ENCODE measurements around the gene ZMIZ1.
"Not testable (repeated sequence)": the region's sequence is repeated elsewhere in the genome, so short reads cannot be mapped to it uniquely, and the experiment has no call there.

Gene ZMIZ1

GRCh38 chr10:79266543-79267312, 198.0 kb downstream of the ZMIZ1 start:
- peak; percentile 63 for DNase-seq (ENCODE audit: low read depth)

- DNase-seq (ENCODE audit: low read depth), result no peak
Measured at GRCh38 chr10:79267499-79267898, 198.7 kb downstream of the ZMIZ1 start.

- DNase-seq (ENCODE audit: low read depth), result no peak
Measured at GRCh38 chr10:79268161-79268601, 199.4 kb downstream of the ZMIZ1 start.

GRCh38 chr10:79268742-79269141, 200.0 kb downstream of the ZMIZ1 start:
- no peak for DNase-seq (ENCODE audit: low read depth)

GRCh38 chr10:79269443-79269842, 200.7 kb downstream of the ZMIZ1 start:
- DNase-seq (ENCODE audit: low read depth), result no peak

- no peak for DNase-seq (ENCODE audit: low read depth)
Measured at GRCh38 chr10:79269969-79270368, 201.2 kb downstream of the ZMIZ1 start.

- no peak for DNase-seq (ENCODE audit: low read depth)
Measured at GRCh38 chr10:79270466-79271246, 201.9 kb downstream of the ZMIZ1 start.

GRCh38 chr10:79272353-79272752, 203.6 kb downstream of the ZMIZ1 start:
- no peak for DNase-seq (ENCODE audit: low read depth)

- DNase-seq (ENCODE audit: low read depth), result no peak
Measured at GRCh38 chr10:79273604-79274003, 204.8 kb downstream of the ZMIZ1 start.

GRCh38 chr10:79274279-79275104, 205.7 kb downstream of the ZMIZ1 start:
- no peak for DNase-seq (ENCODE audit: low read depth)

- DNase-seq (ENCODE audit: low read depth), result no peak
Measured at GRCh38 chr10:79275105-79275430, 206.3 kb downstream of the ZMIZ1 start.

GRCh38 chr10:79275431-79275851, 206.7 kb downstream of the ZMIZ1 start:
- DNase-seq (ENCODE audit: low read depth), result no peak

- no peak for DNase-seq (ENCODE audit: low read depth)
Measured at GRCh38 chr10:79277579-79278269, 209.0 kb downstream of the ZMIZ1 start.

GRCh38 chr10:79279047-79279446, 210.3 kb downstream of the ZMIZ1 start:
- DNase-seq (ENCODE audit: low read depth), result not testable (repeated sequence)

- DNase-seq (ENCODE audit: low read depth), result no peak
Measured at GRCh38 chr10:79280956-79281355, 212.2 kb downstream of the ZMIZ1 start.

GRCh38 chr10:79282388-79282787, 213.6 kb downstream of the ZMIZ1 start:
- DNase-seq (ENCODE audit: low read depth), result no peak

- DNase-seq (ENCODE audit: low read depth), result no peak
Measured at GRCh38 chr10:79283616-79284015, 214.8 kb downstream of the ZMIZ1 start.

GRCh38 chr10:79284158-79284871, 215.5 kb downstream of the ZMIZ1 start:
- DNase-seq (ENCODE audit: low read depth), result no peak

- DNase-seq (ENCODE audit: low read depth), result no peak
Measured at GRCh38 chr10:79285315-79286197, 216.8 kb downstream of the ZMIZ1 start.

GRCh38 chr10:79286318-79286951, 217.7 kb downstream of the ZMIZ1 start:
- no peak for DNase-seq (ENCODE audit: low read depth)
